ENCODE data around the gene CCDC9B.

DNA sequence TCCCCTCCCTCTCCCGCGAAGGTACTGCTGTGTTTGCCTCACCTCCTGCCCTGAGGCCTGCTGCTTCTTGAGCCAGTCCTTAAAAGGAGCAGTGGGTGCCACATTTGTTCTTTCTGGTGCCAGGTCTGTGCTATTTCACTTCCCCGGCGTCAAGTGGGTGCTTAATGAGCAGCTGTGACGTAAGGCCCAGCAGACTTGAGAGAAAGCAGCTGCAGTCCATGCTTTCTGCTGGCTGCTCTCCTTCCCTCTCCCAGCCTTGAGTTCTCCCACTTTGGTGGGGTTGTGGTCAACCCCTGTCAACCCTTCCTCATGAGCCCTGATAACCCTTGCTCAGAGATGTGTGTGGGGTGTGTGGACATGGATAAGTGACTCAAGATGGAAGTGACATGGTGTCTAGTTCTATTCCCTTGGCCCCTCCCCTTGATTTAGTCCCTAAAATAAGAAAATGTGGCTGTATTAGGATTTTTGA, 10.3 kb downstream of the CCDC9B start:
- TF ChIP-seq, protein P1, sequence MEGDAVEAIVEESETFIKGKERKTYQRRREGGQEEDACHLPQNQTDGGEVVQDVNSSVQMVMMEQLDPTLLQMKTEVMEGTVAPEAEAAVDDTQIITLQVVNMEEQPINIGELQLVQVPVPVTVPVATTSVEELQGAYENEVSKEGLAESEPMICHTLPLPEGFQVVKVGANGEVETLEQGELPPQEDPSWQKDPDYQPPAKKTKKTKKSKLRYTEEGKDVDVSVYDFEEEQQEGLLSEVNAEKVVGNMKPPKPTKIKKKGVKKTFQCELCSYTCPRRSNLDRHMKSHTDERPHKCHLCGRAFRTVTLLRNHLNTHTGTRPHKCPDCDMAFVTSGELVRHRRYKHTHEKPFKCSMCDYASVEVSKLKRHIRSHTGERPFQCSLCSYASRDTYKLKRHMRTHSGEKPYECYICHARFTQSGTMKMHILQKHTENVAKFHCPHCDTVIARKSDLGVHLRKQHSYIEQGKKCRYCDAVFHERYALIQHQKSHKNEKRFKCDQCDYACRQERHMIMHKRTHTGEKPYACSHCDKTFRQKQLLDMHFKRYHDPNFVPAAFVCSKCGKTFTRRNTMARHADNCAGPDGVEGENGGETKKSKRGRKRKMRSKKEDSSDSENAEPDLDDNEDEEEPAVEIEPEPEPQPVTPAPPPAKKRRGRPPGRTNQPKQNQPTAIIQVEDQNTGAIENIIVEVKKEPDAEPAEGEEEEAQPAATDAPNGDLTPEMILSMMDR (IDR thresholded peaks at IDR 0.05), result no peak
- TF ChIP-seq EP300 (IDR thresholded peaks at IDR 0.05), result no peak
- TF ChIP-seq POLR2A (IDR thresholded peaks at IDR 0.05), result no peak
